ENCODE measurements around the gene RGS1. TPM values are rescaled to one million over a fixed set of nuclear protein-coding genes. Genes with fewer than 3 reads are reported as not detected.

The RGS1 gene
- total RNA-seq, 1 experiment from 2014 or later: not detected

DNA sequence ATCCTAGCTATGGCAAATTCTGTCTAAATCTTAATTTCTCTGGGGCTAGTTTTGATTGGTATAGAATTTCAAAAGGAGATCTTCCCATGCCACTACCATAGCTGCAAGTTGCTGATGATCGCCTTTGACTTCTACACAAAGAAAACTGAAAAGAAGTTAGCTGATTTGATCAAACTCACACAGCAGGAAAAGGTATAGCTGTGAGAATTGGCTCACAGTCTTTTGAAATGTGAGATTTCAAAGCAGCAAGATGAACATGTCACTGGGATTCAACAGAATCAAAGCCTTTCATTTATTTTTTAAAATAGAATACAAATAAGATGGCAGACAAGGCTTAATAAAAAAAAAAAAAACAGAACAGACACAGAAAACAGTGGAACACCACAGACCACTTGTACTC, 7.5 kb upstream of the RGS1 start:
- H3K4me2 ChIP-seq (ENCODE audit: low read length): no peak overlapping the region
- no peaks in the 10 kb centered on the region for H4K20me1 ChIP-seq (ENCODE audit: insufficient read depth)
- POLR2A ChIA-PET: no interaction called here
- H3K9me3 ChIP-seq (ENCODE audit: control insufficient read depth in 1 of 2, insufficient read depth in 1 of 2, low read depth in 1 of 2, low read length in 2 of 2): no peaks in the 10 kb centered on the region
- no peak for DNase-seq (ENCODE audit: low read depth, low spot score)
- TF ChIP-seq EGR1 (IDR thresholded peaks at IDR 0.05; ENCODE audit: low read depth) (no peak), ZNF274 (IDR thresholded peaks at IDR 0.05; ENCODE audit: low read depth, low read length) (no peak), JUND (IDR thresholded peaks at IDR 0.05) (no peak), TCF7L2 (IDR thresholded peaks at IDR 0.05; ENCODE audit: borderline replicate concordance, extremely low read depth, insufficient read depth, insufficient read length) (no peak)
- TF ChIP-seq, protein P1, sequence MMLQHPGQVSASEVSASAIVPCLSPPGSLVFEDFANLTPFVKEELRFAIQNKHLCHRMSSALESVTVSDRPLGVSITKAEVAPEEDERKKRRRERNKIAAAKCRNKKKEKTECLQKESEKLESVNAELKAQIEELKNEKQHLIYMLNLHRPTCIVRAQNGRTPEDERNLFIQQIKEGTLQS (IDR thresholded peaks at IDR 0.05): no peak
- TF ChIP-seq, protein P2, sequence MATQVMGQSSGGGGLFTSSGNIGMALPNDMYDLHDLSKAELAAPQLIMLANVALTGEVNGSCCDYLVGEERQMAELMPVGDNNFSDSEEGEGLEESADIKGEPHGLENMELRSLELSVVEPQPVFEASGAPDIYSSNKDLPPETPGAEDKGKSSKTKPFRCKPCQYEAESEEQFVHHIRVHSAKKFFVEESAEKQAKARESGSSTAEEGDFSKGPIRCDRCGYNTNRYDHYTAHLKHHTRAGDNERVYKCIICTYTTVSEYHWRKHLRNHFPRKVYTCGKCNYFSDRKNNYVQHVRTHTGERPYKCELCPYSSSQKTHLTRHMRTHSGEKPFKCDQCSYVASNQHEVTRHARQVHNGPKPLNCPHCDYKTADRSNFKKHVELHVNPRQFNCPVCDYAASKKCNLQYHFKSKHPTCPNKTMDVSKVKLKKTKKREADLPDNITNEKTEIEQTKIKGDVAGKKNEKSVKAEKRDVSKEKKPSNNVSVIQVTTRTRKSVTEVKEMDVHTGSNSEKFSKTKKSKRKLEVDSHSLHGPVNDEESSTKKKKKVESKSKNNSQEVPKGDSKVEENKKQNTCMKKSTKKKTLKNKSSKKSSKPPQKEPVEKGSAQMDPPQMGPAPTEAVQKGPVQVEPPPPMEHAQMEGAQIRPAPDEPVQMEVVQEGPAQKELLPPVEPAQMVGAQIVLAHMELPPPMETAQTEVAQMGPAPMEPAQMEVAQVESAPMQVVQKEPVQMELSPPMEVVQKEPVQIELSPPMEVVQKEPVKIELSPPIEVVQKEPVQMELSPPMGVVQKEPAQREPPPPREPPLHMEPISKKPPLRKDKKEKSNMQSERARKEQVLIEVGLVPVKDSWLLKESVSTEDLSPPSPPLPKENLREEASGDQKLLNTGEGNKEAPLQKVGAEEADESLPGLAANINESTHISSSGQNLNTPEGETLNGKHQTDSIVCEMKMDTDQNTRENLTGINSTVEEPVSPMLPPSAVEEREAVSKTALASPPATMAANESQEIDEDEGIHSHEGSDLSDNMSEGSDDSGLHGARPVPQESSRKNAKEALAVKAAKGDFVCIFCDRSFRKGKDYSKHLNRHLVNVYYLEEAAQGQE (IDR thresholded peaks at IDR 0.05; ENCODE audit: low read depth): no peak
- TF ChIP-seq, protein P3, sequence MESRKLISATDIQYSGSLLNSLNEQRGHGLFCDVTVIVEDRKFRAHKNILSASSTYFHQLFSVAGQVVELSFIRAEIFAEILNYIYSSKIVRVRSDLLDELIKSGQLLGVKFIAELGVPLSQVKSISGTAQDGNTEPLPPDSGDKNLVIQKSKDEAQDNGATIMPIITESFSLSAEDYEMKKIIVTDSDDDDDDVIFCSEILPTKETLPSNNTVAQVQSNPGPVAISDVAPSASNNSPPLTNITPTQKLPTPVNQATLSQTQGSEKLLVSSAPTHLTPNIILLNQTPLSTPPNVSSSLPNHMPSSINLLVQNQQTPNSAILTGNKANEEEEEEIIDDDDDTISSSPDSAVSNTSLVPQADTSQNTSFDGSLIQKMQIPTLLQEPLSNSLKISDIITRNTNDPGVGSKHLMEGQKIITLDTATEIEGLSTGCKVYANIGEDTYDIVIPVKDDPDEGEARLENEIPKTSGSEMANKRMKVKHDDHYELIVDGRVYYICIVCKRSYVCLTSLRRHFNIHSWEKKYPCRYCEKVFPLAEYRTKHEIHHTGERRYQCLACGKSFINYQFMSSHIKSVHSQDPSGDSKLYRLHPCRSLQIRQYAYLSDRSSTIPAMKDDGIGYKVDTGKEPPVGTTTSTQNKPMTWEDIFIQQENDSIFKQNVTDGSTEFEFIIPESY (IDR thresholded peaks at IDR 0.05; ENCODE audit: extremely low read depth, insufficient replicate concordance, low read length): no peak
- intact Hi-C loops (cut with micrococcal nuclease): no loop called here
- CTCF ChIA-PET: no interaction called here
- RAD21 ChIA-PET (ENCODE audit: low non-redundant PET in 1 of 2, low total read pairs in 2 of 2, uncharacterized antibody in 2 of 2, unreplicated experiment in 2 of 2): no interaction called here
- H3K4me3 ChIP-seq (replicated peaks in 1 of 2; ENCODE audit: low read depth in 1 of 2, low read length in 2 of 2): no peak overlapping the region
- no peak overlapping the region for H3K9ac ChIP-seq (ENCODE audit: low read length)
- H3K27ac ChIP-seq (ENCODE audit: low read depth, low read length): no peak overlapping the region
- H3K4me1 ChIP-seq (ENCODE audit: control insufficient read depth in 1 of 2, insufficient read depth in 2 of 2, low read length in 2 of 2): no peaks in the 10 kb centered on the region
- H3K36me3 ChIP-seq (ENCODE audit: control insufficient read depth in 1 of 2, insufficient read depth in 2 of 2, low read length in 2 of 2): no peaks in the 10 kb centered on the region
- H3K9me2 ChIP-seq (ENCODE audit: insufficient read depth): no peaks in the 10 kb centered on the region
- H3K79me2 ChIP-seq (ENCODE audit: insufficient read depth, low read length): no peaks in the 10 kb centered on the region
- BruUV-seq (replicated peaks): no TSS peak
- H3K27me3 ChIP-seq (ENCODE audit: insufficient read depth, low read length): no peaks in the 10 kb centered on the region
- no peak overlapping the region for H2AFZ ChIP-seq (ENCODE audit: low read depth, low read length, poor library complexity, severe bottlenecking)
- no peak for ATAC-seq

Data from HCT116 (cell line).